Ishikawa (cell line): ENCODE data around the gene PLS1.

Experiments used
- CEBPB ChIP-seq: IDR thresholded peaks from 2 replicates; pipeline ENCODE4 v1.6.1; 2012
- CREB1 ChIP-seq: IDR thresholded peaks from 2 replicates; pipeline ENCODE4 v1.6.1; 2012; ENCODE audit warnings: low read depth
- EGR1 ChIP-seq: IDR thresholded peaks from 2 replicates; pipeline ENCODE4 v1.6.1; 2012
- EP300 ChIP-seq: IDR thresholded peaks from 2 replicates; pipeline ENCODE4 v1.6.1; 2012; ENCODE audit warnings: borderline replicate concordance
- FOXM1 ChIP-seq: IDR thresholded peaks from 2 replicates; pipeline ENCODE4 v1.6.1; 2012; ENCODE audit warnings: low read depth, borderline replicate concordance
- MAX ChIP-seq: IDR thresholded peaks from 2 replicates; pipeline ENCODE4 v1.6.1; 2012
- NFIC ChIP-seq: IDR thresholded peaks from 2 replicates; pipeline ENCODE4 v1.6.1; 2012
- RAD21 ChIP-seq: IDR thresholded peaks from 2 replicates; pipeline ENCODE4 v1.6.1; 2012; ENCODE audit warnings: low read depth
- REST ChIP-seq: IDR thresholded peaks from 2 replicates; pipeline ENCODE4 v1.6.1; 2012; ENCODE audit warnings: low read depth, mild to moderate bottlenecking
- TAF1 ChIP-seq: IDR thresholded peaks from 2 replicates; pipeline ENCODE4 v1.6.1; 2012; ENCODE audit warnings: low read depth, mild to moderate bottlenecking
- TCF12 ChIP-seq: IDR thresholded peaks from 2 replicates; pipeline ENCODE4 v1.6.1; 2012; ENCODE audit warnings: low read depth
- TEAD4 ChIP-seq: IDR thresholded peaks from 2 replicates; pipeline ENCODE4 v1.6.1; 2012
- USF1 ChIP-seq: IDR thresholded peaks from 2 replicates; pipeline ENCODE4 v1.6.1; 2012
- YY1 ChIP-seq: IDR thresholded peaks from 2 replicates; pipeline ENCODE4 v1.6.1; 2012; ENCODE audit warnings: low read depth
- ZBTB7A ChIP-seq: IDR thresholded peaks from 2 replicates; pipeline ENCODE4 v1.6.1; 2012; ENCODE audit warnings: low read depth

Gene PLS1

GRCh38 chr3:142734834-142735233, 138.6 kb downstream of the PLS1 start:
- TF ChIP-seq REST (no peak), FOXM1 (no peak), EP300 (no peak), YY1 (no peak), ZBTB7A (no peak), MAX (no peak), TAF1 (no peak), TCF12 (no peak), RAD21 (no peak), EGR1 (no peak), CEBPB (no peak), CREB1 (no peak), TEAD4 (no peak), NFIC (no peak), USF1 (no peak)

GRCh38 chr3:142735462-142735861, 139.3 kb downstream of the PLS1 start:
- TF ChIP-seq EP300 (no peak), EGR1 (no peak), TAF1 (no peak), MAX (no peak), TEAD4 (no peak), USF1 (no peak), CREB1 (no peak), CEBPB (no peak), NFIC (no peak)

GRCh38 chr3:142738396-142738795, 142.2 kb downstream of the PLS1 start:
- TF ChIP-seq TCF12 (no peak), EP300 (no peak), NFIC (no peak), MAX (no peak)

- TF ChIP-seq RAD21, result no peak
- no peak for TF ChIP-seq CREB1
Observed at GRCh38 chr3:142746646-142747045, 150.5 kb downstream of the PLS1 start.

GRCh38 chr3:142754494-142754893, 158.3 kb downstream of the PLS1 start:
- TF ChIP-seq RAD21 (no peak), FOXM1 (no peak), EP300 (no peak), TEAD4 (no peak), MAX (no peak), TAF1 (no peak), CEBPB (no peak), NFIC (no peak), ZBTB7A (no peak), TCF12 (no peak), YY1 (no peak), USF1 (no peak), EGR1 (no peak)
